Activated CD4-positive, alpha-beta T cell treated with anti-CD3 and anti-CD28 coated beads, Interleukin-2, amount 10 ng/mL, durations not matched to agents 24 days and 14 days (primary cell): ENCODE results near the gene P4HB. TPM values are rescaled to one million over a fixed set of nuclear protein-coding genes. Genes with fewer than 3 reads are reported as not detected.

Source experiments
- DNase-seq: peaks from one replicate; pipeline ENCODE4 v3.0.0; 2022
- H3K27ac Mint-ChIP-seq: one replicate; pipeline ENCODE4 v1.8.0; 2022; ENCODE audit warnings: mild to moderate bottlenecking, mixed read lengths
- H3K27me3 Mint-ChIP-seq: one replicate; pipeline ENCODE4 v1.8.0; 2022; ENCODE audit warnings: mixed read lengths
- H3K36me3 Mint-ChIP-seq: one replicate; pipeline ENCODE4 v1.8.0; 2022; ENCODE audit warnings: low read depth, mild to moderate bottlenecking, mixed read lengths
- H3K4me1 Mint-ChIP-seq: one replicate; pipeline ENCODE4 v1.8.0; 2021; ENCODE audit warnings: mixed read lengths
- H3K4me3 Mint-ChIP-seq: one replicate; pipeline ENCODE4 v1.8.0; 2022; ENCODE audit warnings: mild to moderate bottlenecking, moderate library complexity, mixed read lengths
- H3K9me3 Mint-ChIP-seq: one replicate; pipeline ENCODE4 v1.8.0; 2021; ENCODE audit warnings: mixed read lengths
- intact Hi-C: fragments of 100-400 bp; cut with micrococcal nuclease; formaldehyde crosslinking; loops from one replicate; pipeline ENCODE4 v1.15.1; 2023
- total RNA-seq: library from RNA; stranded (reverse); gene quantifications from 2 replicates; pipeline ENCODE4 v1.2.3, GENCODE V29; 2022

P4HB gene
- total RNA-seq, 1 donor from 2014 or later = 458 TPM

GRCh38 chr17:81888105-81888987 is 28.0 kb upstream of the P4HB start:
- H3K36me3 Mint-ChIP-seq = peaks cover 57% of the 10 kb centered on the region
- H3K4me3 Mint-ChIP-seq = peak overlapping the region; percentile 70
- H3K9me3 Mint-ChIP-seq = no peaks in the 10 kb centered on the region
- H3K27ac Mint-ChIP-seq = peak overlapping the region; percentile 64
- intact Hi-C loops = no loop called here
- H3K4me1 Mint-ChIP-seq = peaks cover 17% of the 10 kb centered on the region
- no peak for DNase-seq
- no peaks in the 10 kb centered on the region for H3K27me3 Mint-ChIP-seq

GRCh38 chr17:81885869-81886548 is 25.7 kb upstream of the P4HB start:
- Mint-ChIP-seq H3K4me1 (peaks cover 13% of the 10 kb centered on the region), H3K27me3 (no peaks in the 10 kb centered on the region), H3K9me3 (no peaks in the 10 kb centered on the region), H3K4me3 (no peak overlapping the region), H3K36me3 (peaks cover 65% of the 10 kb centered on the region), H3K27ac (peak overlapping the region; percentile 56)
- DNase-seq = no peak
- intact Hi-C loops = no loop called here

GRCh38 chr17:81885454-81885853 is 25.1 kb upstream of the P4HB start:
- intact Hi-C loops = no loop called here
- peaks cover 13% of the 10 kb centered on the region for H3K4me1 Mint-ChIP-seq
- no peaks in the 10 kb centered on the region for H3K27me3 Mint-ChIP-seq
- peak overlapping the region; percentile 14 for H3K27ac Mint-ChIP-seq
- H3K4me3 Mint-ChIP-seq = no peak overlapping the region
- peaks cover 64% of the 10 kb centered on the region for H3K36me3 Mint-ChIP-seq
- no peak for DNase-seq
- no peaks in the 10 kb centered on the region for H3K9me3 Mint-ChIP-seq

- no peaks in the 10 kb centered on the region for H3K27me3 Mint-ChIP-seq
- intact Hi-C loops = no loop called here
- DNase-seq = no peak
- H3K36me3 Mint-ChIP-seq = peaks cover 63% of the 10 kb centered on the region
- no peaks in the 10 kb centered on the region for H3K9me3 Mint-ChIP-seq
- H3K4me1 Mint-ChIP-seq = peaks cover 13% of the 10 kb centered on the region
- no peak overlapping the region for H3K4me3 Mint-ChIP-seq
- H3K27ac Mint-ChIP-seq = no peak overlapping the region
Measured at GRCh38 chr17:81884968-81885367, 24.6 kb upstream of the P4HB start.

- no peaks in the 10 kb centered on the region for H3K27me3 Mint-ChIP-seq
- intact Hi-C loops = no loop called here
- H3K9me3 Mint-ChIP-seq = no peaks in the 10 kb centered on the region
- H3K27ac Mint-ChIP-seq = peak overlapping the region; percentile 34
- H3K4me3 Mint-ChIP-seq = no peak overlapping the region
- peaks cover 64% of the 10 kb centered on the region for H3K36me3 Mint-ChIP-seq
- DNase-seq = no peak
- peaks cover 13% of the 10 kb centered on the region for H3K4me1 Mint-ChIP-seq
Measured at GRCh38 chr17:81884520-81884919, 24.2 kb upstream of the P4HB start.

- DNase-seq = no peak
- Mint-ChIP-seq H3K27me3 (no peaks in the 10 kb centered on the region), H3K4me1 (peaks cover 10% of the 10 kb centered on the region), H3K27ac (no peak overlapping the region), H3K9me3 (no peaks in the 10 kb centered on the region), H3K36me3 (peaks cover 41% of the 10 kb centered on the region), H3K4me3 (no peak overlapping the region)
- intact Hi-C loops = no loop called here
Measured at GRCh38 chr17:81879121-81879520, 18.8 kb upstream of the P4HB start.

- intact Hi-C loops = no loop called here
- peaks cover 40% of the 10 kb centered on the region for H3K36me3 Mint-ChIP-seq
- H3K9me3 Mint-ChIP-seq = no peaks in the 10 kb centered on the region
- no peak overlapping the region for H3K4me3 Mint-ChIP-seq
- H3K4me1 Mint-ChIP-seq = peaks cover 15% of the 10 kb centered on the region
- no peak for DNase-seq
- no peak overlapping the region for H3K27ac Mint-ChIP-seq
- H3K27me3 Mint-ChIP-seq = no peaks in the 10 kb centered on the region
Measured at GRCh38 chr17:81878294-81878693, 18.0 kb upstream of the P4HB start.

GRCh38 chr17:81877569-81877968 is 17.2 kb upstream of the P4HB start:
- DNase-seq = no peak
- no peaks in the 10 kb centered on the region for H3K9me3 Mint-ChIP-seq
- peak overlapping the region; percentile 25 for H3K27ac Mint-ChIP-seq
- intact Hi-C loops = no loop called here
- peaks cover 20% of the 10 kb centered on the region for H3K4me1 Mint-ChIP-seq
- no peak overlapping the region for H3K4me3 Mint-ChIP-seq
- no peaks in the 10 kb centered on the region for H3K27me3 Mint-ChIP-seq
- peaks cover 41% of the 10 kb centered on the region for H3K36me3 Mint-ChIP-seq

- intact Hi-C loops = loop anchor here (5.0 kb wide), 2 partner anchors 56 to 359 kb away; partner anchors contain the start of genes ACTG1 and MAFG
- Mint-ChIP-seq H3K27ac (peak overlapping the region; percentile 96), H3K4me3 (peak overlapping the region; percentile 87), H3K4me1 (peaks cover 31% of the 10 kb centered on the region), H3K9me3 (no peaks in the 10 kb centered on the region), H3K36me3 (peaks cover 29% of the 10 kb centered on the region), H3K27me3 (no peaks in the 10 kb centered on the region)
- DNase-seq = peak; percentile 99
Measured at GRCh38 chr17:81871387-81872230, 11.3 kb upstream of the P4HB start.

GRCh38 chr17:81870981-81871386 is 10.6 kb upstream of the P4HB start, which contains the start of gene ARHGDIA:
TSS of gene ARHGDIA (minus strand) at chr17:81871337. CDS start at chr17:81869930, 1,407 bp downstream.
- H3K27ac Mint-ChIP-seq = peak within 1 kb of the TSS; percentile 96
- intact Hi-C loops = loop anchor here (1.0 to 5.0 kb wide), 4 partner anchors 10 to 359 kb away; partner anchors contain the start of genes ACTG1, ALYREF, ANAPC11 and MAFG
- H3K4me1 Mint-ChIP-seq = peaks cover 35% of the 10 kb centered on the region
- no peaks in the 10 kb centered on the region for H3K27me3 Mint-ChIP-seq
- H3K9me3 Mint-ChIP-seq = no peaks in the 10 kb centered on the region
- H3K36me3 Mint-ChIP-seq = peaks cover 30% of the 10 kb centered on the region
- peak within 1 kb of the TSS; percentile 92 for H3K4me3 Mint-ChIP-seq
- no peak for DNase-seq

GRCh38 chr17:81870131-81870980 is 10.0 kb upstream of the P4HB start:
- DNase-seq = peak; percentile 85
- intact Hi-C loops = loop anchor here (1.0 to 5.0 kb wide), 4 partner anchors 9 to 358 kb away; partner anchors contain the start of genes ACTG1, ALYREF, ANAPC11 and MAFG
- H3K27me3 Mint-ChIP-seq = no peaks in the 10 kb centered on the region
- H3K27ac Mint-ChIP-seq = peak overlapping the region; percentile 91
- H3K4me1 Mint-ChIP-seq = peaks cover 38% of the 10 kb centered on the region
- H3K9me3 Mint-ChIP-seq = no peaks in the 10 kb centered on the region
- H3K4me3 Mint-ChIP-seq = peak overlapping the region; percentile 92
- peaks cover 35% of the 10 kb centered on the region for H3K36me3 Mint-ChIP-seq

GRCh38 chr17:81869221-81870130 is 9.1 kb upstream of the P4HB start:
- H3K27ac Mint-ChIP-seq = peak overlapping the region; percentile 91
- intact Hi-C loops = loop anchor here (1.0 to 5.0 kb wide), 4 partner anchors 8 to 357 kb away; partner anchors contain the start of genes ACTG1, ALYREF, ANAPC11 and MAFG
- peak; percentile 80 for DNase-seq
- no peaks in the 10 kb centered on the region for H3K9me3 Mint-ChIP-seq
- no peaks in the 10 kb centered on the region for H3K27me3 Mint-ChIP-seq
- H3K4me1 Mint-ChIP-seq = peaks cover 37% of the 10 kb centered on the region
- peak overlapping the region; percentile 92 for H3K4me3 Mint-ChIP-seq
- H3K36me3 Mint-ChIP-seq = peaks cover 41% of the 10 kb centered on the region
